ENCODE measurements around the gene SLC44A2. TPM values are rescaled to one million over a fixed set of nuclear protein-coding genes. Genes with fewer than 3 reads are reported as not detected.

Gene SLC44A2
- total and polyA plus RNA-seq, 9 donors = 18.1 to 137 (median 52.3) TPM

- Histone ChIP-seq H3K36me3 (no peaks in the 10 kb centered on the region), H3K27ac (no peak overlapping the region), H3K27me3 (no peaks in the 10 kb centered on the region), H3K4me3 (no peak overlapping the region), H3K4me1 (ENCODE audit: insufficient read depth) (peaks cover 2% of the 10 kb centered on the region), H3K9me3 (no peaks in the 10 kb centered on the region)
- intact Hi-C loops (cut with DNase I) = no loop called here
- 95 to 97% (median 97%) methylated on average over 4 of the region's 4 CpGs for WGBS, 3 donors
- no peak for TF ChIP-seq POLR2A (IDR thresholded peaks at IDR 0.05)
- no peak for TF ChIP-seq EP300 (IDR thresholded peaks at IDR 0.05)
- TF ChIP-seq, protein P1, sequence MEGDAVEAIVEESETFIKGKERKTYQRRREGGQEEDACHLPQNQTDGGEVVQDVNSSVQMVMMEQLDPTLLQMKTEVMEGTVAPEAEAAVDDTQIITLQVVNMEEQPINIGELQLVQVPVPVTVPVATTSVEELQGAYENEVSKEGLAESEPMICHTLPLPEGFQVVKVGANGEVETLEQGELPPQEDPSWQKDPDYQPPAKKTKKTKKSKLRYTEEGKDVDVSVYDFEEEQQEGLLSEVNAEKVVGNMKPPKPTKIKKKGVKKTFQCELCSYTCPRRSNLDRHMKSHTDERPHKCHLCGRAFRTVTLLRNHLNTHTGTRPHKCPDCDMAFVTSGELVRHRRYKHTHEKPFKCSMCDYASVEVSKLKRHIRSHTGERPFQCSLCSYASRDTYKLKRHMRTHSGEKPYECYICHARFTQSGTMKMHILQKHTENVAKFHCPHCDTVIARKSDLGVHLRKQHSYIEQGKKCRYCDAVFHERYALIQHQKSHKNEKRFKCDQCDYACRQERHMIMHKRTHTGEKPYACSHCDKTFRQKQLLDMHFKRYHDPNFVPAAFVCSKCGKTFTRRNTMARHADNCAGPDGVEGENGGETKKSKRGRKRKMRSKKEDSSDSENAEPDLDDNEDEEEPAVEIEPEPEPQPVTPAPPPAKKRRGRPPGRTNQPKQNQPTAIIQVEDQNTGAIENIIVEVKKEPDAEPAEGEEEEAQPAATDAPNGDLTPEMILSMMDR (IDR thresholded peaks at IDR 0.05) = no peak
- no peak for DNase-seq
These were observed 4.6 kb upstream of the SLC44A2 start for GRCh38 chr19:10620786-10621185.

DNA sequence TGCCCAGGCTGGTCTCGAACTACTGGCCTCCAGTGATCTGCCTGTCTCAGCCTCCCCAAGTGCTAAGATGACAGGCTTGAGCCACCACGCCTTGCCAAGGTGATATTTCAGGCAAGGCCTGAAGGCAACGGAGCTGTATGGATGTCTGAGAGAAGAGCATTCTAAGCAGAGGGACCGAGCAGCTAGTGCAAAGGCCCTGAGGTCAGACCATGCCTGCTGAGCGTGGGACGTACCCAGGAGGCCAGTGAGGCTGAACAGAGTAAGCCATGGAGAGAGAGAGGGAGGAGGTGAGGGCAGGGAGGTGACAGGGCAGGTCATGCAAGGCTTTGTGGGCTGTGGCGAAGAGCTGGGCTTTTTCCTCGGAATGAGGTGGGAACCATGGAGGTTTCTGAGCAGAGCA is 3.4 kb upstream of the SLC44A2 start:
- H3K27me3 ChIP-seq = no peaks in the 10 kb centered on the region
- H3K4me3 ChIP-seq = no peak overlapping the region
- intact Hi-C loops (cut with DNase I) = no loop called here
- WGBS, 3 donors = 95 to 98% (median 97%) methylated on average over 8 of the region's 8 CpGs
- TF ChIP-seq, protein P1 (IDR thresholded peaks at IDR 0.05) = no peak
- TF ChIP-seq POLR2A (IDR thresholded peaks at IDR 0.05) = no peak
- no peak for TF ChIP-seq EP300 (IDR thresholded peaks at IDR 0.05)
- DNase-seq = no peak
- H3K9me3 ChIP-seq = no peaks in the 10 kb centered on the region
- peaks cover 2% of the 10 kb centered on the region for H3K4me1 ChIP-seq (ENCODE audit: insufficient read depth)
- no peaks in the 10 kb centered on the region for H3K36me3 ChIP-seq
- no peak overlapping the region for H3K27ac ChIP-seq

DNA sequence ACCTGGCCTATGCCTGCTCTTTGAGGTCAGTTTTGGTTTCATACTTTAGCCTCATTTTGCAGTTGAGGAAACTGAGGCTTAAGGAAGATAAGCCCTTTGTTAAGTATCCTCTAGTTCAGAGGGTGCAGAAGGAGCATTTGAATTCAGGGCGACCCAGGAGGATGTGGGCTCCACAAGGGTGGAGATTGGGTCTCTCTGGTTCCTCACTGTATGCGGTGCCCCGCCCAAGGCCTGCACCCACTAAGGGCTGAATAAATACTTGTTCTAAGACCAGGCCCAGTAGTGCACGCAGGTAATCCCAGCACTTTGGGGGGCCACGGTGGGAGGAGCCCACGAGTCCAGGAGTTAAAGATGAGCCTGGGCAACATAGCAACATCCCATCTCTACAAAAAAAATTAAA is 768 bp upstream of the SLC44A2 start:
- TF ChIP-seq, protein P1 (IDR thresholded peaks at IDR 0.05) = no peak
- TF ChIP-seq POLR2A (IDR thresholded peaks at IDR 0.05) (no peak), EP300 (IDR thresholded peaks at IDR 0.05) (no peak)
- Histone ChIP-seq H3K27ac (no peak overlapping the region), H3K27me3 (no peaks in the 10 kb centered on the region), H3K4me1 (ENCODE audit: insufficient read depth) (peaks cover 2% of the 10 kb centered on the region), H3K9me3 (no peaks in the 10 kb centered on the region), H3K4me3 (no peak overlapping the region), H3K36me3 (no peaks in the 10 kb centered on the region)
- intact Hi-C loops (cut with DNase I) = no loop called here
- DNase-seq = no peak
- 75 to 76% (median 76%) methylated on average over 6 of the region's 6 CpGs for WGBS, 3 donors

GRCh38 chr19:10625762-10626138 is 397 bp downstream of the SLC44A2 start:
- Histone ChIP-seq H3K4me1 (ENCODE audit: insufficient read depth) (peaks cover 2% of the 10 kb centered on the region), H3K36me3 (no peaks in the 10 kb centered on the region), H3K27me3 (no peaks in the 10 kb centered on the region), H3K27ac (peak overlapping the region; percentile 31 to 78), H3K4me3 (peak overlapping the region; percentile 59), H3K9me3 (no peaks in the 10 kb centered on the region)
- WGBS, 3 donors = 16 to 23% (median 20%) methylated on average over 10 of the region's 10 CpGs
- TF ChIP-seq EP300 (IDR thresholded peaks at IDR 0.05) (no peak), POLR2A (IDR thresholded peaks at IDR 0.05) (no peak)
- TF ChIP-seq, protein P1 (IDR thresholded peaks at IDR 0.05) = no peak
- no peak for DNase-seq
- intact Hi-C loops (cut with DNase I) = no loop called here

All from ovary (tissue), 9 donors.